Stomach (tissue), 9 donors: ENCODE measurements around the gene PCNT. TPM values are rescaled to one million over a fixed set of nuclear protein-coding genes. Genes with fewer than 3 reads are reported as not detected.

Experiments
- DNase-seq, 2 donors: peaks; one replicate each; pipeline versions ENCODE4 v3.0.0 to v3.0.0-alpha.2; 2013 to 2019
- H3K27ac ChIP-seq, 5 donors: fragments of 200-600 bp in 4 of 5; sonication (generic) in 4 of 5; one replicate each; pipeline ENCODE4 v1.5.1; 2013 to 2019; ENCODE audit warnings: mild to moderate bottlenecking in 1 of 5, moderate library complexity in 1 of 5
- H3K27me3 ChIP-seq, 3 donors: fragments of 200-600 bp; sonication (generic); one replicate each; pipeline ENCODE4 v1.5.1; 2017 to 2019; ENCODE audit warnings: mixed run types in 1 of 3
- H3K36me3 ChIP-seq, 4 donors: fragments of 200-600 bp; sonication (generic); 1 replicate in 3 of 4; 2 replicates in 1 of 4; pipeline ENCODE4 v1.5.1; 2016 to 2019
- H3K4me1 ChIP-seq, 4 donors: fragments of 200-600 bp; sonication (generic); one replicate each; pipeline ENCODE4 v1.5.1; 2016 to 2019
- H3K4me3 ChIP-seq, 4 donors: fragments of 200-600 bp; sonication (generic) in 3 of 4; one replicate each; pipeline ENCODE4 v1.5.1; 2016 to 2019; ENCODE audit warnings: mild to moderate bottlenecking in 1 of 4
- H3K9me3 ChIP-seq, 4 donors: fragments of 200-600 bp; sonication (generic); one replicate each; pipeline ENCODE4 v1.5.1; 2016 to 2019
- CTCF ChIP-seq, 7 experiments: fragments of 450-650 bp in 4 of 7; fragments of 200-600 bp in 3 of 7; sonication (generic) in 3 of 7; IDR thresholded peaks; one replicate each; pipeline ENCODE4 v1.5.1; 2016 to 2019; ENCODE audit warnings: antibody characterized with exemption in 7 of 7, control low read depth in 2 of 7, mild to moderate bottlenecking in 1 of 7
- EP300 ChIP-seq: sonication (generic); formaldehyde crosslinking; IDR thresholded peaks from one replicate; pipeline ENCODE4 v1.6.1; 2017; ENCODE audit warnings: antibody characterized with exemption
- POLR2A ChIP-seq, 4 donors: fragments of 450-650 bp; IDR thresholded peaks; one replicate each; pipeline ENCODE4 v1.6.1; 2016; ENCODE audit warnings: antibody characterized with exemption in 4 of 4, control low read depth in 2 of 4, mild to moderate bottlenecking in 1 of 4, moderate library complexity in 1 of 4
- POLR2AphosphoS5 ChIP-seq, 3 donors: sonication (generic); formaldehyde crosslinking; IDR thresholded peaks; one replicate each; pipeline ENCODE4 v1.6.1; 2016; ENCODE audit warnings: antibody characterized with exemption in 3 of 3
- WGBS, 5 donors: extraction: QIAGEN DNeasy Blood & Tissue Kit in 3 of 5; methylation state at CpG; one replicate each; pipeline versions ENCODE4 v1.1.5 to v1.1.7; 2013 to 2018; 5-methylcytosine and 5-hydroxymethylcytosine counted together
- intact Hi-C: fragments of 100-400 bp; cut with DNase I; formaldehyde crosslinking; loops from one replicate; pipeline ENCODE4 v1.15.1; 2023; ENCODE audit warnings: low total_unique reads
- polyA plus RNA-seq, 3 donors: library from polyadenylated mRNA; stranded (reverse); fragments of 200-250 nt; gene quantifications; one replicate each; pipeline ENCODE4 v1.2.3, GENCODE V29; 2013
- total RNA-seq, 5 donors: library from RNA; depleted of rRNA; stranded (reverse); fragments of >200 nt; gene quantifications; one replicate each; pipeline versions ENCODE4 v1.1.0 to v1.2.3, GENCODE V29; 2014 to 2016
- donor health status: healthy with polysubstance abuse.
- donor health status: Bipolar disorder and iron deficiency.
- donor health status: healthy.

The PCNT gene
- total and polyA plus RNA-seq, 8 donors = 4.7 to 133 (median 38.4) TPM

GRCh38 chr21:46289655-46290179 lies 34.2 kb upstream of the PCNT start:
- Histone ChIP-seq H3K4me1 (peaks cover 12 to 25% (median 20%) of the 10 kb centered on the region in 4 donors), H3K27ac (no peak overlapping the region), H3K36me3 (peaks cover 0 to 14% (median 12%) of the 10 kb centered on the region in 4 donors), H3K27me3 (no peaks in the 10 kb centered on the region), H3K4me3 (no peak overlapping the region), H3K9me3 (no peaks in the 10 kb centered on the region)
- 71 to 79% (median 73%) methylated on average over 6 of the region's 6 CpGs for WGBS, 5 donors
- intact Hi-C loops = no loop called here
- DNase-seq = no peak
- no peak for TF ChIP-seq POLR2AphosphoS5 (IDR thresholded peaks at IDR 0.05)
- TF ChIP-seq EP300 = no peak
- no peak for TF ChIP-seq CTCF (IDR thresholded peaks at IDR 0.05)
- no peak for TF ChIP-seq POLR2A (IDR thresholded peaks at IDR 0.05)

GRCh38 chr21:46291561-46291960 lies 32.4 kb upstream of the PCNT start:
- no peak overlapping the region for H3K4me3 ChIP-seq
- no peak overlapping the region for H3K27ac ChIP-seq
- intact Hi-C loops = no loop called here
- H3K4me1 ChIP-seq = peaks cover 5 to 34% (median 25%) of the 10 kb centered on the region in 4 donors
- H3K9me3 ChIP-seq = no peaks in the 10 kb centered on the region
- DNase-seq = no peak
- H3K36me3 ChIP-seq = peaks cover 0 to 14% (median 12%) of the 10 kb centered on the region in 4 donors
- no peak for TF ChIP-seq POLR2AphosphoS5 (IDR thresholded peaks at IDR 0.05)
- no peak for TF ChIP-seq EP300
- TF ChIP-seq POLR2A (IDR thresholded peaks at IDR 0.05) = no peak
- no peak for TF ChIP-seq CTCF (IDR thresholded peaks at IDR 0.05)
- WGBS, 5 donors = 95 to 100% (median 97%) methylated on average over 2 of the region's 2 CpGs
- H3K27me3 ChIP-seq = peaks cover 0 to 12% (median 0%) of the 10 kb centered on the region in 3 donors

- Histone ChIP-seq H3K4me1 (peaks cover 11 to 35% (median 30%) of the 10 kb centered on the region in 4 donors), H3K4me3 (no peak overlapping the region), H3K9me3 (no peaks in the 10 kb centered on the region), H3K27ac (peak overlapping the region in 3 of 5 donors; percentile 52 to 80 (median 75)), H3K27me3 (peaks cover 0 to 27% (median 10%) of the 10 kb centered on the region in 3 donors), H3K36me3 (peaks cover 0 to 12% (median 11%) of the 10 kb centered on the region in 4 donors)
- DNase-seq = peak in 1 of 2 donors; percentile 36
- no peak for TF ChIP-seq POLR2AphosphoS5 (IDR thresholded peaks at IDR 0.05)
- TF ChIP-seq EP300 = no peak
- no peak for TF ChIP-seq CTCF (IDR thresholded peaks at IDR 0.05)
- TF ChIP-seq POLR2A (IDR thresholded peaks at IDR 0.05) = no peak
- intact Hi-C loops = no loop called here
- 47 to 58% (median 52%) methylated on average over 8 to 10 of the region's 10 CpGs for WGBS, 5 donors
These were observed 29.2 kb upstream of the PCNT start for GRCh38 chr21:46294647-46295176.

GRCh38 chr21:46295177-46295770 lies 28.7 kb upstream of the PCNT start:
- Histone ChIP-seq H3K36me3 (peaks cover 0 to 15% (median 13%) of the 10 kb centered on the region in 4 donors), H3K27ac (peak overlapping the region in 3 of 5 donors; percentile 52 to 80 (median 75)), H3K4me1 (peaks cover 11 to 35% (median 30%) of the 10 kb centered on the region in 4 donors), H3K4me3 (no peak overlapping the region), H3K9me3 (no peaks in the 10 kb centered on the region), H3K27me3 (peaks cover 0 to 27% (median 10%) of the 10 kb centered on the region in 3 donors)
- TF ChIP-seq EP300 = no peak
- TF ChIP-seq CTCF (IDR thresholded peaks at IDR 0.05) = no peak
- no peak for TF ChIP-seq POLR2AphosphoS5 (IDR thresholded peaks at IDR 0.05)
- no peak for TF ChIP-seq POLR2A (IDR thresholded peaks at IDR 0.05)
- peak in 1 of 2 donors; percentile 40 for DNase-seq
- intact Hi-C loops = no loop called here
- WGBS, 5 donors = 34 to 67% (median 57%) methylated on average over 7 to 9 of the region's 9 CpGs
